Activated CD4-positive, alpha-beta memory T cell treated with anti-CD3 and anti-CD28 coated beads for 36 hours (primary cell): Measurements from ENCODE around the gene NUDT5. TPM values are rescaled to one million over a fixed set of nuclear protein-coding genes. Genes with fewer than 3 reads are reported as not detected.
"Not testable (repeated sequence)": the region's sequence is repeated elsewhere in the genome, so short reads cannot be mapped to it uniquely, and the experiment has no call there.

Experiments used
- CTCF ChIA-PET: fragments of 350-600 bp; sonication (Branson Sonifier 250); formaldehyde crosslinking; loops from one replicate; lab custom pipeline; 2021; ENCODE audit warnings: antibody characterized with exemption, inconsistent platforms; lab: Charles Lee
- POLR2A ChIA-PET: fragments of 350-600 bp; sonication (Branson Sonifier 250); formaldehyde crosslinking; loops from one replicate; lab custom pipeline; 2021; ENCODE audit warnings: antibody characterized with exemption; lab: Charles Lee
- DNase-seq: peaks from one replicate; pipeline ENCODE4 v3.0.0-alpha.2; 2020
- H3K27ac Mint-ChIP-seq: one replicate; pipeline ENCODE4 v1.8.0; 2021; ENCODE audit warnings: mixed read lengths
- H3K27me3 Mint-ChIP-seq: one replicate; pipeline ENCODE4 v1.8.0; 2021; ENCODE audit warnings: mixed read lengths
- H3K36me3 Mint-ChIP-seq: one replicate; pipeline ENCODE4 v1.8.0; 2021; ENCODE audit warnings: mixed read lengths
- H3K4me1 Mint-ChIP-seq: one replicate; pipeline ENCODE4 v1.8.0; 2021; ENCODE audit warnings: low read depth, mixed read lengths
- H3K4me3 Mint-ChIP-seq: one replicate; pipeline ENCODE4 v1.8.0; 2021; ENCODE audit warnings: mild to moderate bottlenecking, mixed read lengths
- H3K9me3 Mint-ChIP-seq: one replicate; pipeline ENCODE4 v1.8.0; 2021; ENCODE audit warnings: mixed read lengths
- intact Hi-C: fragments of 100-400 bp; cut with micrococcal nuclease; formaldehyde crosslinking; loops from one replicate; pipeline ENCODE4 v1.15.1; 2023
- total RNA-seq, 2 experiments: library from RNA; stranded (reverse); gene quantifications; one replicate each; pipeline ENCODE4 v1.2.3, GENCODE V29; 2021

NUDT5 gene
- 100 to 1,000 TPM; 115 to 118 TPM for total RNA-seq

DNA sequence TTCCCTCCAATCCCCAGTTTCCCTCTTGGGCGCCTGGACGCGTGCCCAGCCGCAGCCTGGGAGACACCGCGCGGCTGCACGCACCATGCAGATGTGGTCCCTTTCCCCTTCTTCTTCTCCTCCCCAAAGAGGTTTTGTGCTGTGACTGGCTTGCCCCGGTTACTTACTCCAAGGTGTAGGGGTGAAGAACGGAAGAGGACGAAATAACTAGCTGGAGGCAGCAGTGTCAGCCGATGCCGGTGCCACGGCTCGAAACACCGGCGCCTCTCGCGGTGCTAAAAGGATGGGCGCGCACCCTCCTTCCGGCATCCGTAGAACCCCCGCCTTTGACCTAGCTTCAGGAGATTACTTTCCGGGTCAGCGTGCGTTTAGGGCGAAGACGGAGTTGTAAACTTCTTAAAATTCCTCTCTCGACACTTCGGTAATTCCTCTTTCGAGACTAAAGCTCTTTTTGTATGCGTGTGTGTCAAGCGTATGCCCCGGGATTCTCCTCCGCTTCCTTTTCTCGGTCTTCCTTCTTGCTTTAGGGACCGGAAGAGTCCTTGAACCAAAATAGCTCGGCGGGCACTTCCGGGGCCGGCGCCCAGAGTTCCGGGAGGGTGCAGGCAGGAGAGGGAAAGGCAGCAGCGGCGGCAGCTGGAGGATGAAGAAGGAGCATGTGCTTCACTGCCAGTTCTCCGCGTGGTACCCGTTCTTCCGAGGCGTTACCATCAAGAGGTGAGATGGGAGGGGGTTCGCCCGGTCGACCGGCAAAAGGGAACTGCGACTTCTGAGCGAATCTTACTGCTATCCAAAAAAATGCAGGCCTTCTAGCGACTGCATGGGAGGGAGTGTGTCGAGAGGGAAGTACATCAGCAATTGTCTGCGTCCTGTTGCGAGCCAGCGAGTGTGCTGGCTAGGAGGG, at the start of gene NUDT5, which contains the start of gene CDC123:
Gene NUDT5, minus strand, starts transcription at position 289 of the 904 bp plus-strand sequence. CDS start 9,600 bp downstream, outside the sequence.
Gene CDC123, plus strand, starts transcription at position 586 of the 904 bp plus-strand sequence. Its CDS starts 58 bp downstream, at position 644.
- peaks cover 32% of the 10 kb centered on the region for H3K36me3 Mint-ChIP-seq

DNA sequence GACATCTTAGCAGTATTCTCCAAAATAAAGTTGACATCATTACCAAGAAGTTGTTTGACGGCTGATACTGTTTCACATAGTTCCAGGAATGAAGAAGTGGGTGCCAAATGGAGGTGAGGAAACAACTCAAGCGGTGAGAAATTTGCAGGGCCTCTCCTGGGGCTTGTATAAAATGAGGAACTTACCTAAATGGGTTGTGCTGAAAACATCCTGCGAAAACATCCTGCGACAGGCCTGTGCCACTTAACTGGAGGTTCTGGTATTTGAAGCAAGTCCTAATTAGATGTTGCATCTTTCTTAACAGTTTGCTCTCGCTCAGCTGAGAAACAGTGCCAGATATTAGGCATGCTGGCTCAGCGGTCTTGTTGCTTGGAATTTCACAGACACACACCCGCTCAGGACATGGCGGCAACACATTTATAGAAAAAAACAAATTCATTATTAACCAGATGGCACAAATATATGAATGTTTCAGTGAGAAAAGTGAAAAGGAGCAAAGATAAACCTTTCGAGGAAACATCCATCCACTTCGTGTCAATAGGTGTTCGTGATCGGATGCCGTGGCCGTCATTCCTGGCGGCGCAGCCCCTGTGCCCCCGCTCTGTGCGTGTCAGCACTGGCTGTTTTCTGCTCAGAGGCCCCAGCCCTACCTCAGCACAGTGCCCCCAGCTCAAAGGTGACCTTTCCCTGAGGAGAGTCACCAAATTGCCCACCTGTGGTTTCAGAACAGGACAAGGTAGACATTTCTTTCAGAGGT, 48.4 kb upstream of the NUDT5 start:
- Mint-ChIP-seq H3K27ac (peak overlapping the region; percentile 43), H3K27me3 (no peaks in the 10 kb centered on the region), H3K36me3 (peaks cover 40% of the 10 kb centered on the region), H3K9me3 (no peaks in the 10 kb centered on the region), H3K4me3 (no peak overlapping the region), H3K4me1 (peaks cover 31% of the 10 kb centered on the region)
- CTCF ChIA-PET: no interaction called here
- intact Hi-C loops: loop anchor here (5.0 kb wide), 1 partner anchor 413 kb away; no protein-coding TSS in a partner anchor
- POLR2A ChIA-PET: no interaction called here
- DNase-seq: no peak

More for the DNA sequence above, at the start of gene NUDT5, which contains the start of gene CDC123:
- intact Hi-C loops: loop anchor here (1.0 to 5.0 kb wide), 8 partner anchors 15 to 901 kb away; partner anchors contain the start of genes DHTKD1 and UPF2
- POLR2A ChIA-PET: interaction anchor here (0.6 to 1.1 kb wide), 7 partner anchors 8 to 582 kb away, joined by 3 to 5 read pairs (median 3); partner anchors contain the start of gene UPF2
- Mint-ChIP-seq H3K27ac (peak within 1 kb of the TSS; percentile 100), H3K27me3 (no peaks in the 10 kb centered on the region), H3K9me3 (no peaks in the 10 kb centered on the region), H3K4me3 (peak within 1 kb of the TSS; percentile 94), H3K4me1 (peaks cover 46% of the 10 kb centered on the region)
- DNase-seq: peak; percentile 93
- CTCF ChIA-PET: interaction anchor here (0.6 to 3.2 kb wide), 11 partner anchors 9 to 904 kb away, joined by 3 to 25 read pairs (median 3); partner anchors contain the start of genes OPTN and UPF2

- peaks cover 37% of the 10 kb centered on the region for H3K4me1 Mint-ChIP-seq
- peaks cover 46% of the 10 kb centered on the region for H3K36me3 Mint-ChIP-seq
- CTCF ChIA-PET: interaction anchor here (0.6 to 2.8 kb wide), 7 partner anchors 10 to 469 kb away, joined by 3 to 16 read pairs (median 8); no protein-coding TSS in a partner anchor
Measured at GRCh38 chr10:12241810-12242529, 46.3 kb upstream of the NUDT5 start.

GRCh38 chr10:12238821-12239220, 43.1 kb upstream of the NUDT5 start:
- Mint-ChIP-seq H3K9me3 (no peaks in the 10 kb centered on the region), H3K4me1 (peaks cover 37% of the 10 kb centered on the region), H3K27me3 (no peaks in the 10 kb centered on the region), H3K4me3 (no peak overlapping the region), H3K36me3 (peaks cover 52% of the 10 kb centered on the region), H3K27ac (no peak overlapping the region)
- CTCF ChIA-PET: interaction anchor here (0.9 kb wide), 1 partner anchor 27 kb away, joined by 3 read pairs; no protein-coding TSS in a partner anchor
- intact Hi-C loops: no loop called here
- no peak for DNase-seq
- POLR2A ChIA-PET: interaction anchor here (0.7 kb wide), 1 partner anchor 118 kb away, joined by 4 read pairs; no protein-coding TSS in a partner anchor

More at GRCh38 chr10:12241810-12242529, 46.3 kb upstream of the NUDT5 start:
- peak overlapping the region; percentile 44 for H3K4me3 Mint-ChIP-seq
- H3K27ac Mint-ChIP-seq: peak overlapping the region; percentile 82
- peak; percentile 88 for DNase-seq
- POLR2A ChIA-PET: interaction anchor here (0.7 to 1.5 kb wide), 2 partner anchors 22 to 32 kb away, joined by 3 to 4 read pairs; no protein-coding TSS in a partner anchor
- no peaks in the 10 kb centered on the region for H3K27me3 Mint-ChIP-seq
- no peaks in the 10 kb centered on the region for H3K9me3 Mint-ChIP-seq
- intact Hi-C loops: loop anchor here (2.0 to 5.0 kb wide), 2 partner anchors 47 to 415 kb away; partner anchors contain the start of gene NUDT5

DNA sequence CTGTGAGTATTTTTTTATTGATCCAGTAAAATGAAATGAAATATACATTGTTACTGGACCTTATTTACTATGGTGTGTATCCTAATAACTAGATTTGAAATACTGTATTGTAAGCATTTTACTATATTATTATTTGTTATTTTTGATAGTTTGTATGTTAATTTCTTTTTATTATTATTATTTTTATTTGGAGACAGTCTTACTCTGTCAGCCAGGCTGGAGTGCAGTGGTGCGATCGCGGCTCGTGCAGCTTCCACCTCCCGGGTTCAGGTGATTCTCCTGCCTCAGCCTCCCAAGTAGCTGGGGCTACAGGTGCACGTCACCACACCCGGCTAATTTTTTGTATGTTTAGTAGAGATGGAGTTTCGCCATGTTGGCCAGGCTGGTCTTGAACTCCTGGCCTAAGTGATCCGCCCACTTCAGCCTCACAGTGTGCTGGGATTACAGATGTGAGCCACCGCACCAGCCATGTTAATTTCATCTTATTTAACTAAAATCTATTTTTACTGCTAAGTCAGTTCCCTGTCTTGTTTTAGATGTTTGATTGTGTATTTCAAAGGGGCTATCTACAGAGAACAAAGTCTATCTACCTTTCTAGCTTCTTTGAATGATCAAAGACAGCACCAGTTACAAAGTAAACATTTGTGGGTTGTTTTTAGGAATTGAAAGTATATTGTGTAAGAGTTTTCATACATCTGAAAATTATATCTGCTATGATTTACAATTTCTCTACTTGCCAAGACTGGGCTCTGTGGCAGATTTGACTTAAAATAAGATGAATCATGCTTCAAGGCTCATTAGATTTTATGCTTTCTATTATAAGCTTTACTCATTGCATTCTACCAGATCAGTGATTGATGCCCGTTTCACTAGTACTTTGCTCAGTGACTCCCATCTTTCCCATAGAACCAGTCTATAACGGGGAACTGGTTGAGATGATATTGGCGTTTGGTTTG, 41.9 kb upstream of the NUDT5 start:
- peaks cover 52% of the 10 kb centered on the region for H3K36me3 Mint-ChIP-seq
- POLR2A ChIA-PET: no interaction called here

GRCh38 chr10:12235796-12236195, 40.1 kb upstream of the NUDT5 start:
- ChIA-PET POLR2A (no interaction called here), CTCF (no interaction called here)
- no peaks in the 10 kb centered on the region for H3K27me3 Mint-ChIP-seq
- H3K27ac Mint-ChIP-seq: no peak overlapping the region
- intact Hi-C loops: no loop called here
- no peaks in the 10 kb centered on the region for H3K9me3 Mint-ChIP-seq
- peaks cover 42% of the 10 kb centered on the region for H3K36me3 Mint-ChIP-seq
- H3K4me1 Mint-ChIP-seq: peaks cover 15% of the 10 kb centered on the region
- H3K4me3 Mint-ChIP-seq: no peak overlapping the region
- DNase-seq: no peak

More for the DNA sequence above, 41.9 kb upstream of the NUDT5 start:
- no peak overlapping the region for H3K4me3 Mint-ChIP-seq
- CTCF ChIA-PET: interaction anchor here (2.2 kb wide), 1 partner anchor 23 kb away, joined by 7 read pairs; no protein-coding TSS in a partner anchor
- H3K4me1 Mint-ChIP-seq: peaks cover 32% of the 10 kb centered on the region
- H3K27ac Mint-ChIP-seq: peak overlapping the region; percentile 46
- no peak for DNase-seq
- H3K9me3 Mint-ChIP-seq: no peaks in the 10 kb centered on the region
- no peaks in the 10 kb centered on the region for H3K27me3 Mint-ChIP-seq
- intact Hi-C loops: no loop called here

DNA sequence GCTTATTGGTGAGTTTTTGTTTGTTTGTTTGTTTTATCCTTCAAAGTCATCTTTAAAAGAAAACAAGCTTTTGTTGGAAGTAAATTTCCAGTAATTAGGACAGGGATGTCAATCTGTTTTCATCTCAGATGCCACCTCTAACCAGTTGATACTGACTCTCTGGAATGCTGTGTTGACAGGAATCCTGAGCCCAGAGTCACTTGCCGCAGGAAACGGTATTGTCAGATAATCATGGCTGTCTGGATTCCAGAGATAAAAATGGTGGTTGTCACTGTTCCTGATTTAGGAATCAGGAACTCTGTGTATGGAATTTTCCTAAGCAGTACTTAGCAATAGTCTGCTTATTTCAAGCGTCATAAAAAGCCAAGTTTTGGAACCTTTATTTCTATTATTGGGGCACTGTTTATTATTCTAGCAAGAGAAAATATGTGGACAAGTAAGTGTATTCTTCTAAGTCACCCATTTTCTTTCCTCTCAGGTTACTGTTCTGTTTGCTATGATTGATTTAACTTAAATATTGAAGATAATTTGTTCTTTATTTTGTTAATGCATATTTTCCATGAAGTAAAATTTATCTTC, 39.5 kb upstream of the NUDT5 start:
- Mint-ChIP-seq H3K36me3 (peaks cover 41% of the 10 kb centered on the region), H3K4me3 (no peak overlapping the region), H3K4me1 (peaks cover 9% of the 10 kb centered on the region), H3K9me3 (no peaks in the 10 kb centered on the region), H3K27me3 (no peaks in the 10 kb centered on the region), H3K27ac (no peak overlapping the region)
- ChIA-PET POLR2A (no interaction called here), CTCF (interaction anchor here (1.2 kb wide), 1 partner anchor 21 kb away, joined by 8 read pairs; no protein-coding TSS in a partner anchor)
- DNase-seq: no peak
- intact Hi-C loops: no loop called here

- POLR2A ChIA-PET: not testable (repeated sequence)
- CTCF ChIA-PET: interaction anchor here (1.2 kb wide), 1 partner anchor 20 kb away, joined by 8 read pairs; no protein-coding TSS in a partner anchor
Measured at GRCh38 chr10:12234687-12235086, 39.0 kb upstream of the NUDT5 start.

GRCh38 chr10:12228851-12229250, 33.2 kb upstream of the NUDT5 start:
- no peak for DNase-seq
- POLR2A ChIA-PET: no interaction called here
- Mint-ChIP-seq H3K27ac (no peak overlapping the region), H3K4me1 (no peaks in the 10 kb centered on the region), H3K4me3 (no peak overlapping the region), H3K27me3 (no peaks in the 10 kb centered on the region), H3K9me3 (no peaks in the 10 kb centered on the region), H3K36me3 (peaks cover 30% of the 10 kb centered on the region)
- CTCF ChIA-PET: interaction anchor here (1.0 kb wide), 1 partner anchor 14 kb away, joined by 3 read pairs; no protein-coding TSS in a partner anchor
- intact Hi-C loops: no loop called here

More at GRCh38 chr10:12234687-12235086, 39.0 kb upstream of the NUDT5 start:
- intact Hi-C loops, H3K27ac Mint-ChIP-seq, H3K4me3 Mint-ChIP-seq, H3K27me3 Mint-ChIP-seq, H3K9me3 Mint-ChIP-seq, DNase-seq, H3K4me1 Mint-ChIP-seq: not testable (repeated sequence)
- peaks cover 41% of the 10 kb centered on the region for H3K36me3 Mint-ChIP-seq

DNA sequence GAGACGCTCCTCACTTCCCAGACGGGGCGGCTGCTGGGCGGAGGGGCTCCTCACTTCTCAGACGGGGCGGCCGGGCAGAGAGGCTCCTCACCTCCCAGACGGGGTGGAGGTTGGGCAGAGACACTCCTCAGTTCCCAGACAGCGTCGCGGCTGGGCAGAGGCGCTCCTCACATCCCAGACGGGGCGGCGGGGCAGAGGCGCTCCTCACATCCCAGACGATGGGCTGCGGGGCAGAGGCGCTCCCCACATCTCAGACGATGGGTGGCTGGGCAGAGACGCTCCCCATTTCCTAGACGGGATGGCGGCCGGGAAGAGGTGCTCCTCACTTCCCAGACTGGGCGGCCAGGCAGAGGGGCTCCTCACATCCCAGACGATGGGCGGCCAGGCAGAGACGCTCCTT, 30.7 kb upstream of the NUDT5 start:
- H3K4me1 Mint-ChIP-seq, CTCF ChIA-PET, intact Hi-C loops, H3K4me3 Mint-ChIP-seq, H3K9me3 Mint-ChIP-seq, H3K27ac Mint-ChIP-seq, H3K27me3 Mint-ChIP-seq, POLR2A ChIA-PET, DNase-seq: not testable (repeated sequence)
- peaks cover 35% of the 10 kb centered on the region for H3K36me3 Mint-ChIP-seq
